NCI-H446 (cell line): ENCODE measurements around the gene TFIP11.

ENCODE experiments used
- DNase-seq, 2 experiments: peaks; one replicate each; lab custom pipeline; 2025; lab: John Stamatoyannopoulos, UW

The TFIP11 gene

GRCh38 chr22:26503758-26504157, 8.5 kb downstream of the TFIP11 start:
- DNase-seq = no peak

- DNase-seq = peak in 1 of 2 experiments; percentile 19
These were observed 9.3 kb downstream of the TFIP11 start for GRCh38 chr22:26502688-26503561.

DNA sequence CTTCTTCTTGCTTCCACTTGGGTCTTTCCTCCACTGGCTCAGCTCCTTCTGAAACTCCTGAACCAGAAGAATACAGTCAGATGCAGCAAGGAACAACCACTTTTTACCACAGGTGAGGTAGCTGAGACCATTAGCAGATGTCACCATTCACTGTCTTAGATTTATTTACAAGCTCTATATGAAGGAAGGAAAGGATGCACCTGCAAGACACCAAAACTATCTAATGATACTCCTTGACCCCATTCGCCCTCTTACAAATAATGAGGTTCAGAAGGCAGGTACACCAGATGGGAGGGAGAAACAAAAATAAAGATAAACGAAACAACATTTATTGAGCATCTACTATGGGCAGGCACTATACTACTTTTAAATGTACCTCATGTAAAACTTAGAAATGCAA, 10.3 kb downstream of the TFIP11 start:
- DNase-seq = no peak

DNA sequence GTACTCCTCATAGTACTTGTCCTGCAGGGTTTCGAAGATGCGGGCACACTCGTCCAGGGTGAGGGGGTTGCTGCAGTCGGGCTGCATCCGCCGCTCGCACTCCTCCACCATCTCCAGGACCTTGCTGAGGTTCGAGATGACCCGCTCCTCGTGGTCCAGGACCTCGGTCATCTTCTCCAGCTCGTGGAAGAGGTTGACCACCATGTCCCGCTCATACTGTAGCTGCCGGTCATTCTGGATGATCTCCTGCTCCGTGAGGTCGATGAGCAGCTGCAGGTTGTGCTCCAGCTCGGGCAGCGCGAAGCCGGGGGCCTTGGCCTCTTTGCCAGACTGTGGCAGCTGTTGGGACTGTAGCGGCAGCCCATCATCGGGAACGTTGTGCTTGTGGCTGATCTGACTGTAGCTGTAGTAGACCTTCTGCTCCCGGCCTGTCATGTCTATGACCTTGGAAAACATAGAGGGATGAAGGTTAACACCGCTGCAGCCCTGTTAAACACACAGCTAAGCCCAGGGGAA, 13.0 kb downstream of the TFIP11 start:
- DNase-seq = no peak

GRCh38 chr22:26496456-26496855, 15.8 kb downstream of the TFIP11 start:
- DNase-seq = no peak

- DNase-seq = no peak
These were observed 17.8 kb downstream of the TFIP11 start for GRCh38 chr22:26494506-26494905.

GRCh38 chr22:26492220-26492619, 20.1 kb downstream of the TFIP11 start:
- no peak for DNase-seq

DNA sequence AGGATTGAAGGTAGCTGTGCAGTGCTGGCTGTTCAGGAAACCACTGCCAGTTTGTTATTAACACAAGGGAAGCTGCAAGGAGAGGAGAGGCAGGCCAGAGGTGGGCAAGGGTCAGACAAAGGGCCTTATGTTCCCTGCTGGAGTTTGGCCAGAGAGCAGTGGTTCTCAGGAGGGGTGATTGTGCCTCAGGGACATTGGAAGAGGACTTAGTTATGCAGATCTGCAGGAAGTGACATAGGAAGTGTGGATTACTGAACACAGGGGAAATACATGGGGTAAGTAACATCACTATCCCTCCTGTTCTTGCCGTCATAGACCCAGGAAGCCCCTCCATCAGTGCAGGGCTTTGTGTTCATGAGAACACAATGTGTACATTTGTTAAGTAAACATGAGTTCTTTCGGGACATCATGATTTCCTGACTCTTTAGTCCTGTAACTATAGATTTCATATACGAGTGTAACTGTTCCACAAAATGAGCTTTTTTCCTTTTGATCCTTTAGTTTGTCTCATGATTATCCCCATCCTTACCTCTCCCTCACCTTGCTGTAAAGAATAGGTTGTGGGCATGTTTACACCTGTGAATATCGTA, 22.7 kb downstream of the TFIP11 start:
- no peak for DNase-seq

GRCh38 chr22:26487996-26488395, 24.3 kb downstream of the TFIP11 start:
- DNase-seq = no peak

- DNase-seq = no peak
These were observed 25.9 kb downstream of the TFIP11 start for GRCh38 chr22:26486394-26486793.

DNA sequence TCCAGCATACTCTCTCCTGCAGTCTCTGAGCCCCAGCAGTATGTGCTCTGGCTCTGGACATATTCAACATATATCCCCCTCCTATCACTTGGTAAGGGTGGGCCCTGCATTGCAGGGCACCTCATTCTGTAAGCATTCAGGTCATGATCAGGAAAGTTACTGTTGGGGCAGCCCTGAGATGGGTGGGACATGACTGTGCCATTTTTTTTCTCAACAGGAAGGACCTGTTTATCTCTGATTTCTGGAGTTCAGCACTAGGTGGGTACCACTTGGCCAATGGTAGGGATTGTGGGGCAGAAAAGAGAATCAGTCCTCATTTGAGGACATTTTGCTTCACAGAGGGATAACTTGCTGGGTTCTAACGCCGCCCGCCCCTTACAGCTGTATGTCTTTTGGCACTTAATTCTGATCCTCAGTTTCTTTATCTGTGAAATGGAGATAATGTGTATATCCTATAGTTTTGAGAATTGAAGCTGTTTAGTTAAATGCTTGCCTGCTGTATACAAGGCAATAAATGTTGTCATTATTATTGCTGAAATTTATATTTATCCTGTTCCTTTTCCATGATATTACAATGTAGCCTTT, 26.4 kb downstream of the TFIP11 start:
- DNase-seq = no peak

DNA sequence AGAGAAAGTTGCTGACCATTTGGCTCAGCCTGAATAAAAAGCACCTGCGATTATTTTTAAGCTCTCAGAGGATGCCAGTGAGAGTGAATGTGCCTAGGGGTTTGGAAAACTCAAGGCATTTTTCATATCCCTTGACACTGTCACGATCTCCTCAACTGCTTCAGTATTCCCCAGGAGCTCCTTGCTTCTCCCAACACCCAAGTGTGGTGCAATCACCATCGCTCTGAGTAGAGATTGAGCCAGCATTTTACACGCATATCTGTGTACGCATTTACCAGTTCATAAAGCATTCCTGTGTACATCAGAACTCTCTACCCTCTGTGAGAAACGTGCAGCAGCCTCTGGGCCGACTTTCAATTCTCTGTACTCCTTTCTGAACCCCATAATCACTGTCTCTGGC, 27.3 kb downstream of the TFIP11 start:
- no peak for DNase-seq

DNA sequence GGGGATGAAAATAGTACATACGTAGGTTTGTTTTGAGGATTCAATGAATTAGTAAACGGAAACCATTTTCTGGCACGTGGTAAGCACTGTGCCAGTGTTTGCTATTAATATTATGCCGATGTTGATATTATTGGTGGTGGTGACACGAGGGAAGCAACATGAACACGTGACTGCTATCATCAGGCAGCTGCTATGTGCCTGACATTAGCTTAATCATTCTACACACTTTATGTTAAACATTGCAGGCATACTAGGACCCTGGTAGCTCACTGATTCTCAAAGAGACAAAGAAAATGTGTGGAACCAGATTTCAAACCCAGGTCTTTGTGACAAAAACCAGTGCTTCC, 27.9 kb downstream of the TFIP11 start:
- DNase-seq = no peak

- DNase-seq = peak; percentile 61 to 91
These were observed 28.6 kb downstream of the TFIP11 start, which contains the start of the genes HPS4 and SRRD for GRCh38 chr22:26483439-26484359. Gene HPS4, minus strand, starts transcription at chr22:26483783. Its CDS starts 2,021 bp downstream, at chr22:26481762. Gene SRRD, plus strand, starts transcription at chr22:26483877. Its CDS starts 14 bp downstream, at chr22:26483891.

DNA sequence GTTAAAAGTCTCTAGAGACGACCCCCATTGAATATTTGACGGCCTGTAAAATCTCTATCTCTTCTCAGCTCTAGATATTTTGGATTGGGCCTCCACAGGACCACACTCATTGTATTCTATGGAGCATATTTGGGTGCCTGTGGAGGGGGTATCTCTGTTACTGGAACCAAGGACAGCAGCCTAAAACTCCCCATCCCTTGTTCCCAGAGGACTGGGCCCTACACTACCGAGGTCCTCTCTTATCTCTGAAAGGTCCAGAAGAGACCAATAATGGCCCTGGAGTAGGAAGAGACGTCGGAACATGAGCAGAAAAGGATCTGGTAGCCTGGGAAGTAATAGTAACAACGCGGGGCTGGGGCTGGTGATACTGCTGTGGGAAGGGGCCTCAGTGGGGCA, 29.2 kb downstream of the TFIP11 start:
- DNase-seq = no peak

- no peak for DNase-seq
These were observed 30.1 kb downstream of the TFIP11 start for GRCh38 chr22:26482161-26482560.

DNA sequence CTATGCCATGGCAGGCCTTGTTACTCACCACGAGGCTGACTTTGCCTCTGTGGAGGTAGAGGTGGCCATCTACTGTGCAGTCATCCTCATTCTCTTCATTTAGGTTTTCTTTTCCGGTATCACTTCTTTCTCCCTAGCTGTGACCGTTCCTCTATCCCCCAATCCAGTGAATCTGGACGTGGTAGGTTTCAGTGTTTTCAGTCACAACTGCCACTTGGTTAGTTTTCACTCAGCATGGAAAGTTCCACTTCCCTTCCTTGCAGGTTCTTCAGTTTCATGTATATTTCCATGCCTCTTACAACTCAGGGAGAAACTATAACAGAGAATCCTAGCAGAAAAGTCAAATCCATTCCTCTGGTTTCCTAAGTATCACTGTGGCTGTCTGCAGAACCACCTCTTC, 30.6 kb downstream of the TFIP11 start:
- DNase-seq = no peak

DNA sequence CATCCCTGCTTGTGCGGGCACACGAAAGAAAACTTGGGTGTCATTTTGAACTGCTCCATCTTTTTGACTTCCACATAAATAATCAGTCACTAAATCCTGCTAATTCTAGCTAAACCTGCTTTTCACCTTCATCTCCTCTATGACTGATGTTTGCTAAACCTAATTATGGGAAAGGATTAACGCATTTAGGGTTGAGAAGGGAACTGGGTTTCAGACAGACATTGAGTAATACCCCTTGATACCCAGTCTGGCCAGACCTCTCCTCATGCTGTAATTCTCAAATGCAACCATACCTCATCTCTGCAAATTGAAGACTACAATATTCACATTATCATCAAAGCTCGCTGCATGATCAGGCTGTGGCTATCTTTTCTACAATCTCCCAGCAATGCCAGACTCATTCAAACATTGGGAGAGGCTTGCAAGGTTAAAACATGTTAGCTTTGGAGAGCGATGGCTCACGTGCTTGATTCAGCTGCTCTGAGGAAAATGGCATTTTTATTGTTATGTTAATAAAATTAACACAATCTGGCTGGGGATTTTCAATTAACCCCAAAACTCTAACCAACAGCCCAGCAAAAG, 31.1 kb downstream of the TFIP11 start:
- DNase-seq = no peak

DNA sequence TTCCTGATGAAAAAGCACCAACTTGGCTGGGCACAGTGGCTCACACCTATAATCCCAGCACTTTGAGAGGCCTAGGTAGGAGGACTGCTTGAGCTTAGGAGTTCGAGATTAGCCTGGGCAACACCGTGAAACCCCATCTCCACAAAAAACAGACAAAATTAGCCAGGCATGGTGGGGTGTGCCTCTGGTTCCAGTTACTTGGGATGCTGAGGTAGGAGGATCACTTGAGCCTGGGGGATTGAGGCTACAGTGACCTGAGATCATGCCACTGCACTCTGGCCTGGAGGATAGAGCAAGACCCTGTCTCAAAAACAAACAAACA, 31.7 kb downstream of the TFIP11 start:
- no peak for DNase-seq

GRCh38 chr22:26479792-26480610, 32.3 kb downstream of the TFIP11 start:
- no peak for DNase-seq
